GM21390 (cell line): Measurements from ENCODE around the gene CCDC33.

Experiments
- ATAC-seq: cut with Tn5 transposase; IDR thresholded peaks from one replicate; pipeline ENCODE4 v1.9.1; 2021; ENCODE audit not compliant: unreplicated experiment

Gene CCDC33

GRCh38 chr15:74377831-74378766 is 142.0 kb downstream of the CCDC33 start:
- ATAC-seq, result no peak

- ATAC-seq, result no peak
These were observed 142.7 kb downstream of the CCDC33 start for GRCh38 chr15:74378848-74379247.

DNA sequence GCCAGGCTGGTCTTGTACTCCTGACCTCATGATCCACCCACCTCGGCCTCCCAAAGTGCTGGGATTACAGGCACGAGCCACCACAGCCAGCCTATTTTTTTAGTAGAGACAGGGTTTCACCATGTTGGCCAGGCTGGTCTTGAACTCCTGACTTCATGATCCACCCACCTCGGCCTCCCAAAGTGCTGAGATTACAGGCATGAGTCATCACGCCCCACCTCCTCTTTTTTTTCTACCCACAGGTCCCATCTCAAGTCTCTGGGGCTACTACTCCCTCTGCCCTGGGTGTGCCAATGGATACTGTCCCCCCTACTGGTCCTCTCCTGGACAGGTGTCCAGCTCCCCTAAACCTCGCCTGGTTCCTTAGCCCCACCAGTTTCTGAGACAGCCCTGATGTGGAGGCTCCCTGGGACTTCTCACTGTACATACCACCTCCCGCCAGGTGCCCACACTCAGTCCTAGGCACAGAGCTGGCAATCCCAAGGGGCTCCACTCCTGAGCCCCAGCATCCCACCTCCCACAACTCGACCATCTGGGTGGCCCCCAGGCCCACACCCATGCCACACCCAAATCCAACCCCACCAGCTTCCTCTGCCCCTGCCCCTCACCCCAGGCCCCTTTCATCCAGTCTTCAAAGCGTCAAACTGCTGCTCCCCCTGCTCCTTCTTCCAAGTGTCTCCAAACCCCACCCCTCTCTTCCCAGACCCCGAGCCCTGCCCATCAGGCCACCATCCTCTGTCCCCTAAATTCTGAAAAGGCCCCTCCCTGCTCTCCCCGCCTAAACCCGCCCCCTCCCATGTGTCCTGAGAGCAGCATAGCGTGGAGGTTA is 144.4 kb downstream of the CCDC33 start:
- no peak for ATAC-seq

DNA sequence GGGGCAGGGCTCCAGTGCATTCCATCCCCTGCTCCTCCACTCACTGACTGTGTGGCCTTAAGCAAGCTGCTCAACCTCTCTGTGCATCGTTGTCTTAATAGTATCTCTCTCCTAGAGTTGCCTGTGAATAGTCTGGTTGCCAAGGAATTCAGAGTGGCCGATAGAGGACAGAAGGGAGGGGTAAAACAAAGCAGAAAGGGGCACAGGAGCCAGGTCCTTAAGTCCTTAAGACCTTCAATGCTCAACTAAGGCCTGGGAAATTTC is 145.0 kb downstream of the CCDC33 start:
- no peak for ATAC-seq

GRCh38 chr15:74381481-74381880 is 145.4 kb downstream of the CCDC33 start:
- no peak for ATAC-seq

- ATAC-seq, result peak; percentile 34
These were observed 146.1 kb downstream of the CCDC33 start for GRCh38 chr15:74382004-74382816.

DNA sequence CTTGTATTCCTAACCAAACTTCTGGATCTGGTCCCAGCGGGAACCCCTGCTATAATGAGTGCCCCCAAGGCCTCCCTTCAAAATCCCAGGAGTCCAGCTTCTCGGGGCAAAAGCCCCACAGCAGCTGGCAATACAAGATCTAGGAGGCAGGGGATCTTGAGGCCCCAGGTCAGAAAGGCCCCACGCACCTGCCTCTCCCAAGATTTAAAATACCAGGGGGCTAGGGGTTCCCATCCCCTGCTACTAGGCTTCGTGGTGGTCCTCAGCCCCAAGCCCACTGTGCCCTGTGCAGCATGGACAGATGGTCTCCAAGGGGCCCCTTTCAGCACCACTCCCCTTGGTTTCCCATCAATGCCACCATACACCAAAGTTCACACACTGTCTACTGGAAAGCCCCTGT is 147.2 kb downstream of the CCDC33 start:
- ATAC-seq, result no peak

DNA sequence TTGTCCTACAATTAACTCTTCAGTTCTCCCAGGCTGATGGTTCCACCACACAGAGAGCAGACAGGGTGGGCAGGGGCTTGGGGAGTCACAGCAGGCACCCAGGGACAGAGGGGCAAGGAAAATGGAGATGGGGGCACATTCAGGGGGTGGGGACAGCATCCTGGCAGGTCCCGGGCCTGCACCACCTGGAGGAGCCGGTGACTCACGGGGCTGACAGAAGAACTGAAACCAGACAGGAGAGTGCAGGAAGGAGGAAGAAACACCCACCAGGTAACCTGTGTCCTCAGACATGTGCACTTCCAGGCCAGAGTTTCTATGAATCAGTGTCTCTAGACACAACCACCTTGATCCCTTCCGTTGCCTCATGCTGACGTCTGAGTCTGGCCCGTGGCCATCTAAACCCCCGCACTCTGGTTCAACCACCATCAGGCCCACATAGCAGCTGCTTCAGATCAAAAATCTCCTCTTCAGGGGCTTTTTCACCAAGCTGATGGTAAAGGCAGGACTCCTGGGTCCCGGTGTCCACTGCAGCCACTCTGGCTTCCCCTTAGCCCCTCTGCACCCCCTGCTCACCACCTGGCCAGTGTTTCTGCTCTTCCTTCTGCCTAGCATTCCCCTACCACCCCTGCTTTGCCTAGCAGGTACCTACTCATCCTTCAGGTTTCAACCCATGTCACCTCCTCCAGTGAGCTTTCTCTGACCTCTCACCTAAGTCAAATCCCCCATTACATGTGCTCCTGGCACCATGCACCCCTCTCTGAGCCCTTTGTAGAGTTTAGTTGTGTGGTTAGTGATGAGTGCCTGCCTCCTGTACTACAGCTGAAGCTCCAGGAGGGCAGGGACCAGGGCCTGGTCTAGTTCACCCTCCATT is 147.8 kb downstream of the CCDC33 start:
- peak; percentile 43 for ATAC-seq

- ATAC-seq, result no peak
These were observed 148.4 kb downstream of the CCDC33 start for GRCh38 chr15:74384566-74384880.

DNA sequence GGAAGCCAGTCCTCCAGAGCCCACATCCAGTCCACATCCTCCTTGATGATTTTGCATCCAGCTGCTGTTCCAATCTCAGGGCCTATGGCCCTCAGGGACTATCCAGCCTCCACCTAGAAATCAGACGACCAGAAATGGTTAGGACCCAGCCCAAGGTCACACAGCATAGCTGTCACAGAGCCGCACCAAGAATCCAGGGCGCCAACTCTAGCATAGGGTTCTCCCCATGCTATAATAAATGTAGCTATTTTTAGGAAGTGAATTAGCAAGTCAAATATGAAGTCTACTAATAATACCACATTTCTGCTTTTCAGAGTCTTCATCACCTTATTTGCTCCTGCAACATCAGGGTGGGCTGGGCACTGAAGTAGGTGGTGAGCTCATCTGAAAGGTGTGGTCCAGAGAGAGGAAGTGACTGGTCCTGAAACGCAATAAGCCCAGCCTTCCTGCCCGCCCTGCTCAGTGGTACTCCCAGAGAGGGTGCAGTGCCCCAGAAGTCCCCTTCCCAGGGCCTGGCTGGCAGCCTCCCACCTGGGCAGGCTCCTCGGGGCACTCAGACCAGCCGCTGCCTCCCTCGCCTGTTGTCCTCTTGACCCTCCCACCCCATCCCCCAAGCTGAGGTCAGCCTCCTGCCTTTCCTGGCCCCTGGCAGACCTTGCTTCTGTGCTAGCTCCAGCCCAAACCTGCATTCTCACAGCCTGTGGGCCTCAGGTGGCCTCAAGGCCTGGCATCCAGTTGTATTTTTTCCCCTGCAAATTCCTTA is 148.9 kb downstream of the CCDC33 start:
- peak; percentile 55 for ATAC-seq

- ATAC-seq, result no peak
These were observed 149.6 kb downstream of the CCDC33 start for GRCh38 chr15:74385733-74386132.
